Neuron (in vitro differentiated cells): ENCODE measurements around the gene FAM20A.
"Not testable (repeated sequence)": the region's sequence is repeated elsewhere in the genome, so short reads cannot be mapped to it uniquely, and the experiment has no call there.

Experiments used
- H2AFZ ChIP-seq: one replicate; pipeline ENCODE4 v1.6.1; 2013; ENCODE audit warnings: low read depth, mild to moderate bottlenecking, inconsistent platforms, low read length, moderate library complexity
- H3K27me3 ChIP-seq: one replicate; pipeline ENCODE4 v1.6.1; 2013; ENCODE audit warnings: low read length; ENCODE audit not compliant: insufficient read depth
- H3K36me3 ChIP-seq: one replicate; pipeline ENCODE4 v1.6.1; 2013; ENCODE audit warnings: low read length; ENCODE audit not compliant: insufficient read depth
- H3K4me1 ChIP-seq: one replicate; pipeline ENCODE4 v1.6.1; 2013; ENCODE audit warnings: low read length; ENCODE audit not compliant: insufficient read depth
- H3K4me3 ChIP-seq: 2 replicates; pipeline ENCODE4 v1.5.1; 2013; ENCODE audit warnings: mild to moderate bottlenecking, low read length, moderate library complexity
- H3K9me3 ChIP-seq: one replicate; pipeline ENCODE4 v1.6.1; 2013; ENCODE audit warnings: low read length

FAM20A gene

DNA sequence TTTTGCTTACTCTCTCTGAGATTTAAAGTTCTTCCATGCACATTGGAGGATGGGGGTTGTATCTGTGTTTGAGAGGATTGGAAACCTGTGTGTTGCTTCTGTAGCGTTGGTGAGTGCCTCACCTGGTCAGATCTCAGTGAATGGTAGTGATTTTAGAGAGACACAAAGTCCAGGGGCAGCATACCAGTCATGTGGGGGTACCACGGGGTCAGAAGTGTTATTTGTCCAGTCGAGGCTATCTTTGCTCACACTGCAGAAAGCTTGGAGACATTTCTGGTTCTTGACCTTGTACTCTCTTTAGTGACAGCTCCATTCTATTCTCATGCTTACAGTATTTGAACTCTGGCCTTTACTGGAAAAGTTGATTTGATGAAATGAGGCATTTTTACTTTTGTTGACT, 65.2 kb downstream of the FAM20A start:
- no peaks in the 10 kb centered on the region for H3K9me3 ChIP-seq
- H2AFZ ChIP-seq = no peak overlapping the region
- H3K4me1 ChIP-seq = no peaks in the 10 kb centered on the region
- H3K36me3 ChIP-seq = peaks cover 80% of the 10 kb centered on the region
- H3K27me3 ChIP-seq = no peaks in the 10 kb centered on the region
- H3K4me3 ChIP-seq = no peak overlapping the region

DNA sequence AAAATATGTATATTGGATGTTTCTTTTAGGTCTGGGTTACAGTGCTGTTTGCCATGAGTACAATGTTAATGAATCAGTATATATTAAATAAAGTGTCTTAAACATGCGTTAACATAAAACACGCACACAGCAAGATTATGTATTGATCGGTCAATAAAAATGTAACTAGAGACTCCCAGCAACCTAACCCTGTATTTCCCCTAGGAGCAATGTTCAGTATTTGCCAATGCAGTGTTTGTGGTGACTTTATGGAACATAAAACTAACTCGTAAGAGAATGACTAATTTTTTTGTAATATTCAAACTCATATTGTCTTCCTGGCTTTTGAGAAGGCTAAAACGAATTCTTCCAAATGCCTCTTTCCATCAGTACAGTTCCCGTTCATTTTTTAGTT, 66.5 kb downstream of the FAM20A start:
- Histone ChIP-seq H3K4me1 (no peaks in the 10 kb centered on the region), H3K9me3 (no peaks in the 10 kb centered on the region), H3K36me3 (peaks cover 87% of the 10 kb centered on the region), H3K27me3 (no peaks in the 10 kb centered on the region), H2AFZ (no peak overlapping the region), H3K4me3 (no peak overlapping the region)

DNA sequence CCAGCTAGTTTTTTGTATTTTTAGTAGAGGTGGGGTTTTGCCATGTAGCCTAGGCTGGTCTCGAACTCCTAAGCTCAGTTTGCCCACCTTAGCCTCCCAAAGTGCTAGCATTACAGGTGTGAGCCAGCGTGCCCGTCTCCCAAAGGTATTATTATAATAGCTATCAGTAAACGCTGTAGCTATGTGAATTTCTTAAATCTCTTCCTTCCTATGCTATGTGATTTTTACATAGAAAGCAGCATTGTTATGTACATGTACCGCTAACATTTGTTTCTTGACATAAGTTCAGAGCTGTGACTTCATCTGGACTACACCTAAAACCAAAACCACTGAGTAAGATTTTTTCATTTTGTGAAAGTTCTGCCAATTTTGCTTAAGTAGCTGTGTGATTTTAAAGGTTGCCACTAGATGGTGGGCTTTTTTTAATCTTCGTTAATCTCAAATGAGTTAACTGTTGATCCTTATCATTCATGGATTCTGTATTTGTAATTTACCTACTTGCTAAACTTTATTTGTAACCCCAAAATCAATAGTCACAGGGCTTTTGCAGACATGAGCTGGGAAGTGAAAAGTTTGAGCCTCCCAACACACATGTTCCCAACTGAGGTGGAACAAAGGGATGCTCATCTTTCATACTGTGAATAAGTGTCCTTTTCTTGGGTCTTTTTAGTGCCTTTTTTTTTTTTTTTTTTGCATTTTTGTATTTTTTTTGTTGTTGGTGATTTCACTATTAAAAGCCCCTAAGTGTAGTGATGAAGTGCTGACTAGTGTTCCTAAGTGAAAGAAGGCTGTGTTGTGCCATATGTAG, 67.1 kb downstream of the FAM20A start:
- H3K27me3 ChIP-seq = no peaks in the 10 kb centered on the region
- no peak overlapping the region for H3K4me3 ChIP-seq
- peaks cover 88% of the 10 kb centered on the region for H3K36me3 ChIP-seq
- no peaks in the 10 kb centered on the region for H3K4me1 ChIP-seq
- H3K9me3 ChIP-seq = no peaks in the 10 kb centered on the region
- H2AFZ ChIP-seq = no peak overlapping the region

DNA sequence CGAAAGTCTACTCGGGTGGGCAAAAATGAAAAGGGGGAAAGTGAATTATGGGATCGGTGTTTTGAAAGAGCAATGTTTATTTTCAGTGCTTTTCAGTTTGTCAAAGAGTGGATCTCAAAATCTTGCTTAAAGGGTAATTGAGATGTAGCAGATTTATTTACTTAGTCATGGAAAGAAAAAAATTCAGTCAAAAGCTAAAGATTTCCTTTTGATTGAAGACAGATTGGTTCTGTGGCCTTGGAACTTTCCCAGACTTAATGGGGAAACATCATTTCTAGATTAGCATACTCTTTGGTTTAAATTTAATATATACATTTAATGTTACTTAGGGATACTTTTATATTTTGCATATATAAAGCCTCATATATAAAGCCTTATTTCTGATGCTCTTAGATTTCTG, 68.3 kb downstream of the FAM20A start:
- Histone ChIP-seq H3K9me3 (no peaks in the 10 kb centered on the region), H3K27me3 (no peaks in the 10 kb centered on the region), H3K4me3 (no peak overlapping the region), H2AFZ (no peak overlapping the region), H3K36me3 (peaks cover 88% of the 10 kb centered on the region), H3K4me1 (no peaks in the 10 kb centered on the region)

DNA sequence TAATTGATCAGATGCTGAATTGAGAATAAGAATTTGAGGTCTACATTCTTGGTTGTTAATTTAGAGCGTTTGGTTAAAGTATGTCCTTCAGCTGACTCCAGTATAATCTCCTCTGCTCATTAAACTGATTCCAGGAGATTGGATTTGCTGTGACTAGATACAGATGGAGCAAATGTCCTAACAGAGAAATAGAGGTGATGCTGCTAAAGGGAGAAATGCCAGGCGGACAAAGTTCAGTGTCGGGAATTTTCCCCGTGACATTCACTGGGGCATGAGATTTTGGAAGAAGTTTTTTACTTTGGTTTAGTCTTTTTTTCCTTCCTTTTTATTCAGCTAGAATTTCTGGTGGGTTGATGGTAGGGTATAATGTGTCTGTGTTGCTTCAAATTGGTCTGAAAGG, 69.9 kb downstream of the FAM20A start:
- Histone ChIP-seq H3K27me3 (no peaks in the 10 kb centered on the region), H3K36me3 (peaks cover 90% of the 10 kb centered on the region), H2AFZ (no peak overlapping the region), H3K4me1 (no peaks in the 10 kb centered on the region), H3K4me3 (no peak overlapping the region), H3K9me3 (no peaks in the 10 kb centered on the region)

DNA sequence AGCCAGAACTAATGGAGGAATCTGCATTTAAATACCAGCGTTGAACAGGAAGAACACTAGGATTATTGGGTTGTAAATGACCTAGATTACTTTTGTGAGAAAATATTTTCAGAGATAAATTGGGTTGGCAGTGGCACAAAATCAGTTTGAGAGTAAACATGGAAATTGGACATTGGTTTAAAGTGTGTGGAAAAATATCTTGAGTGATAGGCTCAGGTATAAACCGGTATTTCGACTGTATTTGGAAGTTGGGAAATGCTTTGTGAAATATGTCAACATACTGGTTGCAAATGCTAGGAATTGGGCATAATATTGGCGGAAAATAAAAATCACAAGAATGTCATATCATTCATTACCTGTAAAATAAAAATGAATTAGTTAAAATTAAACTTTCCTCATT, 73.9 kb downstream of the FAM20A start:
- H3K36me3 ChIP-seq = peaks cover 95% of the 10 kb centered on the region
- H3K27me3 ChIP-seq = no peaks in the 10 kb centered on the region
- H3K4me1 ChIP-seq = no peaks in the 10 kb centered on the region
- no peak overlapping the region for H3K4me3 ChIP-seq
- H3K9me3 ChIP-seq = no peaks in the 10 kb centered on the region
- H2AFZ ChIP-seq = no peak overlapping the region

DNA sequence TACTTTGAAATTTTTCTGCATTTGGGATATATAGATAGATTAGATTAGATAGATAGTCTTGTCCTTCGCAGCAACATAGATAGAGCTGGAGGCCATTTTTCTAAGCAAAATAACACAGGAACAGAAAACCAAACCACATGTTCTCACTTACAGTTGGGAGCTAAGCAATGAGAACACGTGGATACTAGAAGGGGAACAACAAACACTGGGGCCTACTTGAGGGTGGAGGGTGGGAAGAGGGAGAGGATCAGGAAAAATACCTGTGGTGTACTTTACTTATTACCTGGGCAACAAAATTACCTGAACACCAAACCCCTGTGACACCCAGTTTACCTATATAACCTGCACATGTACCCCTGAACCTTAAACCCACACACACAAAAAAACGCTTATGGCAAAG, 74.6 kb downstream of the FAM20A start:
- Histone ChIP-seq H3K9me3 (no peaks in the 10 kb centered on the region), H2AFZ (no peak overlapping the region), H3K4me1 (no peaks in the 10 kb centered on the region), H3K27me3 (no peaks in the 10 kb centered on the region), H3K4me3 (no peak overlapping the region), H3K36me3 (peaks cover 93% of the 10 kb centered on the region)

DNA sequence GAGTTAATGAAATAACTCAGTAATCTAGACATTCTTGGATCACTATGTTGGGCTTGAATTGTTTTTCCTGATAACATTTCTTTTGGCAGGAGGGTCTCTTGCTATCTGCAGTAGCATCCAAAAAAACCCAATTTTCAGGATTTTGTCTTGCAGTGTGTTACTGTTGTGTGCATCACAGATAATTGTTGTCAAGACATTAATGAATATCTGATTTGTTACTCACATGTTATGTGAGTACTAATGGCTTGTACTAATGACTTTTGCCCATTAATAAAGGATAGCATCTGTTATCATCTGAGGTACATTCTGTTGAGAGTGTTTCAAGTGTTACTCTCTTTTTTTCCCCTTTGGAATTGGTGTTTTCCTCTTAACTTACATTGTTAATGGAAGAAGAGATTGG, 78.9 kb downstream of the FAM20A start:
- Histone ChIP-seq H3K4me1 (no peaks in the 10 kb centered on the region), H2AFZ (no peak overlapping the region), H3K4me3 (no peak overlapping the region), H3K27me3 (no peaks in the 10 kb centered on the region), H3K36me3 (peaks cover 86% of the 10 kb centered on the region), H3K9me3 (peaks cover 10% of the 10 kb centered on the region)

DNA sequence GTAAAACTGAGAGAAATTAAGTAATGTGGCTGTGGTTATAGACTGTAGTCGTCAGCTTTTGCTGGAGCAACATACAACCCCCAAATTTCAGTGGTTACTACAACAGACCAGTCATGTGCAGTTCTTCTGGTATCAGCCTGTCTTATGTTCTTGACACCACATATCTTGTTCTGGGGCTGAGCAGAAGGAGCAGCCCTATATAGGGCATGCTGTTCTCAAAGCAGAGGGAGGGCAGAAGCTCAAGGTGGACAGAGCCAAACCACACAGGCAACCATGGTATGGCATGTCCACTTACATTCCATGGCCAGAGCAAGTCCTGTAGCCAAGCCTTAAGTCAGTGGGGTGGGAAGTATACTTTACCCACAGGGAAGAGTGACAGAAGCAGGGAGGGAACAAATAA, 81.3 kb downstream of the FAM20A start:
- Histone ChIP-seq H3K4me3 (no peak overlapping the region), H3K36me3 (peaks cover 78% of the 10 kb centered on the region), H3K4me1 (peaks cover 12% of the 10 kb centered on the region), H3K27me3 (no peaks in the 10 kb centered on the region), H3K9me3 (peaks cover 12% of the 10 kb centered on the region), H2AFZ (no peak overlapping the region)

DNA sequence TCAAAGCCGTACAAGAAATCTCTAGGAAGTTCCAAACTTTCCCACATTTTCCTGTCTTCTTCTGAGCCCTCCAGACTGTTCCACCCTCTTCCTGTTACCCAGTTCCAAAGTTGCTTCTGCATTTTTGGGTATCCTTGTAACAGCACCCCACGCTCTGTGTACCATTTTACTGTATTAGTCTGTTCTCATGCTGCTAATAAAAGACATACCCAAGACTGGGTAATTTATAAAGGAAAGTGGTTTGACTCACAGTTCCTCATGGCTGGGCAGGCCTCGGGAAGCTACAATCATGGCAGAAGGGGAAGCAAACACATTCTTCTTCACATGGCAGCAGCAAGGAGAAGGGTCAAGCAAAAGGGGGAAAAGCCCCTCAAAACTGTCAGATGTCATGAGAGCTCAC, 82.1 kb downstream of the FAM20A start:
- Histone ChIP-seq H3K36me3 (peaks cover 70% of the 10 kb centered on the region), H3K9me3 (peaks cover 12% of the 10 kb centered on the region), H3K4me1 (peaks cover 21% of the 10 kb centered on the region)
- H3K4me3 ChIP-seq, H3K27me3 ChIP-seq, H2AFZ ChIP-seq: not testable (repeated sequence)

DNA sequence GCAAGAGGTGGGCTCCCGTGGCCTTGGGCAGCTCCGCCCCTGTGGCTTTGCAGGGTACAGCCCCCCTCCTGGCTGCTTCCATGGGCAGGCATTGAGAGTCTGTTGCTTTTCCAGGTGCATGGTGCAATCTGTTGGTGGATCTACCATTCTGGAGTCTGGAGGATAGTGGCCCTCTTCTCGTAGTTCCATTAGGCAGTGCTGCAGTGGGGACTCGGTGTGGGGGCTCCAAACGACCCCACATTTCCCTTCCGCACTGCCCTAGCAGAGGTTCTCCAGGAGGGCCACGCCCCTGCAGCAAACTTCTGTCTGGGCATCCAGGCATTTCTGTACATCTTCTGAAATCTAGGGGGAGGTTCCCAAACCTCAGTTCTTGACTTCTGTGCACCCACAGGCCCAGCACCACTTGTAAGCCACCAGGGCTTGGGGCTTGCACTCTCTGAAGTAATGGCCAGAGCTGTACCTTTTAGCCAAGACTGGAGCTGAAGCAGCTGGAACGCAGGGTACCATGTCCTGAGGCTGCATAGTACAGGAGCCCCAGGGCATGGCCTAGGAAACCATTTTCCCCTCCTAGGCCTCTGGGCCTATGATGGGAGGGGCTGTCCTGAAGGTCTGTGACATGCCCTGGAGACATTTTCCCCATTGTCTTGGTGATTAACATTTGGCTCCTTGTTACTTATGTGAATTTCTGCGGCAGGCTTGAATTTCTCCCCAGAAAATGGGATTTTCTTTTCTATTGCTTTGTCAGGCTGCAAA, 82.9 kb downstream of the FAM20A start:
- Histone ChIP-seq H3K36me3 (peaks cover 63% of the 10 kb centered on the region), H3K4me3 (no peak overlapping the region), H3K4me1 (peaks cover 27% of the 10 kb centered on the region), H2AFZ (no peak overlapping the region), H3K27me3 (no peaks in the 10 kb centered on the region), H3K9me3 (peaks cover 12% of the 10 kb centered on the region)

DNA sequence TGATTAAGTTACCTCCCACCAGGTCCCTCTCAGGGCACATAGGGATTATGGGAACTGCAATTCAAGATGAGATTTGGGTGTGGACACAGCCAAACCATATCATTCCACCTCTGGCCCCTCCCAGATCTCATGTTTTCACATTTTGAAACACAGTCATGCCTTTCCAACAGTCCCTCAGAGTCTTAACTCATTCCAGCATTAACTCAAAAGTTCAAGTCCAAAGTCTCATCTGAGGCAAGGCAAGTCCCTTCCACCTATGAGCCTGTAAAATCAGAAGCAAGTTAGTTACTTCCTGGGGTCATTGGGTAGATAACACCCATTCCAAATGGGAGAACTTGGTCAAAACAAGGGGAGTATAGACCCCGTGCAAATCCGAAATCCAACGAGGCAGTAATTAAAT, 83.6 kb downstream of the FAM20A start:
- not testable (repeated sequence) for H3K4me3 ChIP-seq, H2AFZ ChIP-seq, H3K27me3 ChIP-seq
- H3K4me1 ChIP-seq = peaks cover 27% of the 10 kb centered on the region
- peaks cover 57% of the 10 kb centered on the region for H3K36me3 ChIP-seq
- H3K9me3 ChIP-seq = peaks cover 12% of the 10 kb centered on the region

DNA sequence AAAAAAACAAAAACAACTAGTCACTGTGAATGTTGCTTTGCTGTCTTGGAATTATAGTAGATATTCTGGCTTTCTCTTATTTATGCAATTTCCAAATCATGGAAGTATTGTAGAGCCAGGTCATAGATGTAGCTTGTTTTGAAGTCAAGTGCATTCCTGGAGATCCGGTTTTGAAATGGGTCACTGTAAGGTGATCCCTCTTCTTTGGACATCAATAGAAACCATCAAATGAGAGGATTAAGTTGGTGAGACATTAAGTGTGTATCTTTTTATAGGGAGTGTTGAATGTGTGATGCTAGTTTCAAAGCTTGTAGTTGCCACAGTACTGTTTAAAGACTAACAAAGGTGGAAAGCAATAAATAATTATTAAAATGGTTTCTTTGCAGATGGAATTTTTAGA, 84.4 kb downstream of the FAM20A start:
- Histone ChIP-seq H3K36me3 (peaks cover 50% of the 10 kb centered on the region), H3K27me3 (no peaks in the 10 kb centered on the region), H3K9me3 (peaks cover 12% of the 10 kb centered on the region), H3K4me3 (no peak overlapping the region), H3K4me1 (peaks cover 27% of the 10 kb centered on the region), H2AFZ (no peak overlapping the region)
